HG03280 (cell line): Measurements from ENCODE around the gene RAB11FIP3.

ENCODE experiments used
- ATAC-seq: cut with Tn5 transposase; IDR thresholded peaks from one replicate; pipeline ENCODE4 v1.9.1; 2021; ENCODE audit warnings: mild to moderate bottlenecking, moderate library complexity; ENCODE audit not compliant: unreplicated experiment

The RAB11FIP3 gene

DNA sequence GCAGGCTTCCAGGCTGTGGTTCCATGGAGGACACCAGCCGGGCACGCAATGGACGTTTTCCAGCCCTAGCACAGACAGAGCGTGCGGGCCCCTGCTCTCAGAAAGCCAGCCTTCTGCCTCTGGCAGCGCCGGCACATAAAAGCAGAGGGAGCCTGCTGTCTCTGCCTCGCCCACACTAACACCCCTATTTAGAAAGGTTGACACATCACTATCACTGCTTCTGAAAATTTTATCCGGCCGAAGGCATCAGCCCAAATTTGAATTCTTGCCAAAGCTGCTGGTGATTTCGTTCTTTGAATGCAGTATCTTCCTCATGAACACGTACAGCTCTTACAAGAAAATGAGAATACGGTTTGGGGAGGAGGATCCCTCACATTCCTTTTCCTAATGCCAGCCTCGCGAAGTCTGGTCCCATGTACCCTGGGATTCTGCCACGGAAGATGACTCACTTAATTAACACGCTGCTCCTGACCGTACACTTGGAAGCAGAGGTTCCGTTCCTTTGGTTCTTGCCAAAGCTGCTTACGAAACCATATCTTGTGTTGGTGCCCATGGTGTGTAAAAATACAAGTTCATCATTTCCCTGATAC lies 1.3 kb upstream of the RAB11FIP3 start:
- ATAC-seq = no peak

DNA sequence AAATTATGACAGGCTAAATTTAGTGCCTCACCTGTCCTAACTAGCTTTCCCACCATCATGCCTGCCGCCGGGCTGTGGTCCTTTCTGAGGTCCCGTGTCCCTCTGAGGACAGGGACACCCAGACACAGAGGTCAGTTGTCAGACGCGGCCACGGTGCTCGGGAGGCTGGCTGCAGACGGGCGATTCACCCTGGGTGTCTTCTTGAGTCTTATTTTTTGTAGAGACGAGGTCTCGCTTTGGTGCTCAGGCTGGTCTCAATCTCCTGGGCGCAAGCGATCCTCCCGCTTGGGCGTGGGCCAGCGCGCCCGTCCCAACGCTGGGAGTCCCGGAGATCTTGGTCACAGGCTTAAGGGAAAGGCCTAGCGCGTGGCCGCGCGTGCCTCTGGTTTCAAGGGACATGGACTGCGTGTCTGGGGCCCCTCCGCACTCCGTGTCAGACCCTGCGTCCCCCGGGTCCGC lies 797 bp upstream of the RAB11FIP3 start:
- ATAC-seq = no peak

DNA sequence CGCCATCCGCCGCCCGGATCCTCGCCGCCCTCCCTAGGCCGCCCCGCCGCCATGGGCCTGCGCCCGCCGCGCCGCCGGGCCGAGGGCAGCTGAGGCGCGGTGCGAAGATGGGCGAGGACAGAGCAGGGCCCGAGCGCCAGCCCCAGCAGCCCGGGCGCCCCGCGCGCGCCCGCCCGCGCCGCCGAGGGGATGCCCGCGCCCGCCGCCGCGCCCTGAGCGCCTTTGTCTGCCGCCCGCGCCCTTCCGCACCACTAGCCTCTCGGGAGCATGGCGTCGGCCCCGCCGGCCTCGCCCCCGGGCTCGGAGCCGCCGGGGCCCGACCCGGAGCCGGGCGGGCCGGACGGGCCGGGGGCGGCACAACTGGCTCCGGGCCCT lies 278 bp downstream of the RAB11FIP3 start:
- peak; percentile 45 for ATAC-seq

DNA sequence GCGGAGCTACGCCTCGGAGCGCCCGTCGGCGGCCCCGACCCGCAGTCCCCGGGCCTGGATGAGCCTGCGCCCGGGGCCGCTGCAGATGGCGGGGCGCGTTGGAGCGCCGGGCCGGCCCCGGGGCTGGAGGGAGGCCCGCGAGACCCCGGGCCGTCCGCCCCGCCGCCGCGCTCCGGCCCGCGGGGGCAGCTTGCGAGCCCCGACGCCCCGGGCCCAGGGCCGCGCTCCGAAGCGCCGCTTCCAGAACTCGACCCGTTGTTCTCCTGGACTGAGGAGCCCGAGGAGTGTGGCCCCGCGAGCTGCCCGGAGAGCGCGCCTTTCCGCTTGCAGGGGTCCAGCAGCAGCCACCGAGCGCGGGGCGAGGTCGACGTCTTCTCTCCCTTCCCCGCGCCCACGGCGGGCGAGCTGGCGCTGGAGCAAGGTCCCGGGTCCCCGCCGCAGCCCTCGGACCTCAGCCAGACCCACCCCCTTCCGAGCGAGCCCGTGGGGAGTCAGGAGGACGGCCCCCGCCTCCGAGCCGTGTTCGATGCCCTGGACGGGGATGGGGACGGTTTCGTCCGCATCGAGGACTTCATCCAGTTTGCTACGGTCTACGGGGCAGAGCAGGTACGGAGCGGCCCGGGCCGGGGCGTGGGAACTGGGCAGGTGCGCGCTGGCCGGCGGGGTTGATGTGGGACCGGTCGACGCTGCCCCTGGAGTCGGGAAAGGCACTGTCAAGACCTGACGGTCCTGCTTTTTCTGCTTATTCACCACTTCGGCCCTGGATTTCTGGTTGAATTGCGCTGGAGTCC lies 861 bp downstream of the RAB11FIP3 start:
- peak; percentile 7 for ATAC-seq

DNA sequence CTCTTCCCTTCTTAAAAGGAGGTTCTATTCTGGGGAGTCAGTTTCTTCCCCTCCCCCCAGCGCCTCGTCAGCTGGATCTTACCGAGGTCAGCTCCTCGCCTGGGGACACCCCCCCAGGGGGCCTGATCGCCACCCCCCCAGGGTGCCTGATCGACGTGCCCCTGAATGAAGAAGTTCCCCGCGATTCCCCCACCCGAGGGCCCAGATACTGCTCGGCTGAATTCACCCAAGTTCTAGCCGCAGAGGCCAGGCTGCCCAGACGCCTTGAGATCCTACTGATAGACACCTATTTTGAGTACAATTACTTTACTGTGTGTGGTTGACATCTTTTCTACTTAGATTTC lies 1.4 kb downstream of the RAB11FIP3 start:
- no peak for ATAC-seq

DNA sequence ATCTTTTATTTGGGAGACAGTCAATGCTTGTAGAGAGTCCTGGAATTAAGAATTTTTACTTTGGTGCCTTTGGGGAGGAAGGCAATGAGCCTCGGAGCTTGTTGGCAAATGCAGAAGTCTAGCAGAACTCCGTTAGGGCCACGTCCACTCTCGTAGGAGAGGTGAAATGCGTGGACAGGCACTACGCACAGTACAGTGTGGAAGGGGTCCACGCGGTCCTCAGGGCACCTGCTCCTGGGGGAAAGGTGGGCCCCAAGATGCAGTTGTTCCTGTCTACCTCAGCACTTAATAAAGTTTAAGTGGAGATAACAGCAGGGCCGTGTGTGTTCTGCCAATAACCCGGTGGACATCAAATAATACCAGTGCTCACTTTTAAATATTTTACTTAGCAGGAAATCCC lies 1.8 kb downstream of the RAB11FIP3 start:
- ATAC-seq = no peak

DNA sequence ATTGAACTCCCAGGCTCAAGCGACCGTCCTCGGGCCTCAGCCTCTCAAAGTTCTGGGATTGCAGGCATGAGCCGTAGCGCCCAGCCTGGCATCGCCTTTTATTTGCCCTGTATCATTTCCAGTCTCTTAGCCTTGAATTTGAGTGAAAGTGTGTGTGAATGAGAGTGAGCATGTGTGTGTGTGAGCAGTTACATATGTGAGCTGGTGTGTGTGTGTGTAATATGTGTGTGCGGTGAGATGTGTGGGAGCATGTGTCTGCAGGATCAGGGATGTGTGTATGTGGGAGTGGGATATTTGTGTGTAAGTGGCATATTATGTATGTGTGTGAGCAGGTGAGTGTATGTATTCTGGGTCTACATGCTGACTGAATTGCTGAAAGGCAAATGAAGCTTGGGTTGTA lies 5.5 kb downstream of the RAB11FIP3 start:
- no peak for ATAC-seq

DNA sequence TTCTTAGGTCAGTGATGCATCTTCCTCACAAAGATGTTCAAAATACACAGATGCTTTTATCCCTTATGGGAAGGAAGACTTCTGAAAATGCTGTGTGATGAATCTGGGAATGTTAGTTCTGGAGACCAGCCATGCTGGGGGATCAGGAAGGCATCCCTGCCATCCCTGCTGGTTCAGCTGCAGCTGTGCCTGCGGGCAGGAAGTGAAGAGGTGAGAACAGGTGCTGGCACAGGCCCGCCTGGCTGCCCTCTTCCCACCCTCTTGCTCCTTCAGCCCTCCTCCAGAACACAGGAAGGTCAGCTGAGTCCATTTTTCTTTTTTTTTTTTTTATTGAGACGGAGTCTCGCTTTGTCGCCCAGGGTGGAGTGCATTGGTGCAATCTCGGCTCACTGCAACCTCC lies 15.2 kb downstream of the RAB11FIP3 start:
- no peak for ATAC-seq

DNA sequence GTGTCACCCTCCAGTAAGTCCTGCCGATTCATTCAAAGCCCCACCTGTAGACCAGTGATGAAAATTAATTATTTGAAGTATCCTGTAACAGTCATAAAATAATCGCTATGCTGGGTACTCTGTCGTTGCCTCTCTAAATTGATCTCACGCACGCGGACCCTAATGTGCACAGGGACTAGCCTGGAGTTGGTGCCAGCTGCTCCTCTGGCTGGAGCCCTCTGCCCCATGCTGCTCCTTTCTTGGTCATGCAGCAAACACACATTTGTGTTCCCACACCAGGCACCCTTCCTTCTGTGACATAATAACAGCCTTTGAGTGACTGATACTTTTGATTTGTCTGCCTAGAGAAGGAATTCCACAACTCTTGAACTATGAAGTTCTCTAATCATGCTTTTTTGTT lies 16.0 kb downstream of the RAB11FIP3 start:
- ATAC-seq = no peak

DNA sequence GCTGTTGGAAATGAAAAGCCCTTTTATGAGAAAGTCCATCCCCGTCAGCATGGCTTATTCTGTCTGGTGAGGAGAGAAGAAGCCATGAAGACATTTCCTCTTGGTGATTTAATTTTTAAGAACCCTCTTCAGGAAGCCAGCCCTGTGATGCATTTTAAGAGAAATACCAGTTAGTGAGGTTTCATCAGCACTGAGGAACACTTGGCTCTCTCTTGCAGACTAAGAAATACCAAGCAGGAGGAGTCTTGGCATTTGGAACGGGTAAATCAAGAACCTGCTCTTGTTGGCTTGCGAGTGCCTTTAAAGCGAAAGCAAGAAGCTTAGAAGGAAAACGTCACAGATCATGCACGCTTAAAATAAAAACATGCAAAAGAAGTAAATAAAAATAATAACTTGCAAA lies 17.5 kb downstream of the RAB11FIP3 start:
- ATAC-seq = no peak

DNA sequence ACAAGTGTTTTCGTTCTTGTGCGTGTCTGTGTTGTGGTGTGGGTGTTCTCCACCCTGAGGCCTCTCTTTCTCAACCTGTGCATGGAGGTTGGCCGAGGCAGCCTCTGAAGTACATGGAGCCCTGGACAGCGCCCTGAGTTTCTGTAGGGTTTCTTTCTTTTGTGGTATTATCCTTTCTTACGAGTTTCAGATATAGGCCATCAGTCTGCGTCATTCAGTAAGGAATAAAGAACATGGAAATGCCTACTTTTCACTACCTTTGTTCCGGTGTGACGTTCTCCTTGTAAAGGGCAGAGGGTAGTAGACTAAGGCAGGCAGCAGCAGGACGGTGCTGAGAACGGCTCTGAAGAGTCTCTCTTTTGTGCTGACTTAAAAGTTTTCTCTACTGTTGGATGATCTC lies 18.6 kb downstream of the RAB11FIP3 start:
- no peak for ATAC-seq

DNA sequence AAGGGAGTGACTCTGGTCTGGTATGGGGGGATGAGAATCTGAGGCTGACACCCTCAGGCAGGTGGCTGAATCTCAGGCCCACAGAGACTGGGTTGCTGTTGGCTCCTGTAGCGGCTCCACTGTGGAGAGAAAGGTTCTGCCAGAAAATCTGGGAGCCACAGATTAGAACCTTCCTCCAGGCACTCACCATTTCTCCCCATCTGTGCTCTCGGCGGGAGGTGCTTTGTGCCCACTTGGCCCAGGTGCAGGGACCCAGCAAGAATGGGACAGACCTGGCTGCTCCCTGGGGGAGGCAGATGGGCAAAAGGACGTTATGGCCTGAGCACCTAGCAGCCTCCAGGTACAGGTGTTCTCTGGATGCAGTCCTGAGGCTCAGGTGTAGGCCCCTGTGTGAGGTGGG lies 20.1 kb downstream of the RAB11FIP3 start:
- ATAC-seq = no peak

DNA sequence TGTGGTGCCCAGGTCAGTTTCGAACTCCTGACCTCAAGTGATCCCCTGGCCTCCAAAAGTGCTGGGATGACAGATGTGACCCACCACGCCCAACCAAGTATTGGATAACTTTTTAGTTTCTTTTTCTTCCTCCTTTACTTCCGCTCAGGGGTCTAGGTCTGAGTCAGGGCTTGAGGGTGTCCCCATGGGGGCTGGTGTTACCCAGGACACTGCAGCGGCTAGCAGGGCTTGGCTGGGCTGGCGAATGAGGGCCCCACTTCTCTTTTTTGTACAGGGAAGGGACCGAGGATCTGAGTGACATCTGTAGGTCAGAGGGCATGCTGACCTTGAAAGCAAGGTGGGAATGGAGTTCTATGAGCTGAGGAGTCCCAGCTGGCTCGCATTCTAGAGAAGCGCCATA lies 24.9 kb downstream of the RAB11FIP3 start:
- ATAC-seq = no peak

DNA sequence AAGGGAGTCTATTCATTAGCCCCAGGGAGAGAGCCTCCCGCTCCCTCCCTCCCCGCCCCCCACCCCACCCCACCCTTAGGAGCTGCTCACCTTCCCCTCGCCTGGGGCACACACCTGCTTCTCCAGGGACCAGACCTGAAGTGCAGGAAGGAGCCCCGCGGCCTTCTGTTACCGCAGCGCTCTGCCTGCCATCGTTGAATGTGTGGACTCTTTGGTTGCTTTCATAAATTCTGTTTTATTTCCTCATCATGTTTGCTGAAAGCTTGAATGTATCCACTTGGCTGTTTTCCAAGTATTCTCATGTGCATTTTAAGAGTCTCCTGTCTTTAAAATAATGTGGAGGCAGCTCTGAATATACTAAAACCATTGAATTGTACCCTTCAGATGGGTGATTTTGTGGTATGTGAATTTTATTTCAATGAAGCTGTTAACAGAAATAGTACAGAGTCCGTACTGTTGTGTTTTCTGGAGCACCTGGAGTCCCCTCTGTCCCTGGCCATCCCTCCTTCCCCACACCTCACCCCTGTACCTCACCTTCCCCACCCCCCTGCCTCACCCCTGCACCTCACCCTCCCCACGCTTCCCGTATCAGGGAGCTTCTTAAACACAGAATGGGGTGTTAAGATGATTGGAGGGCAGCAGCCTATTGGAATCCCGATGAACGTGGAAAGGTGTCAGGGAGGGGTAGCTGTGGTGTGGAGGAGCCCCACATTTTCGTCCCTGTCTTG lies 25.5 kb downstream of the RAB11FIP3 start:
- no peak for ATAC-seq

DNA sequence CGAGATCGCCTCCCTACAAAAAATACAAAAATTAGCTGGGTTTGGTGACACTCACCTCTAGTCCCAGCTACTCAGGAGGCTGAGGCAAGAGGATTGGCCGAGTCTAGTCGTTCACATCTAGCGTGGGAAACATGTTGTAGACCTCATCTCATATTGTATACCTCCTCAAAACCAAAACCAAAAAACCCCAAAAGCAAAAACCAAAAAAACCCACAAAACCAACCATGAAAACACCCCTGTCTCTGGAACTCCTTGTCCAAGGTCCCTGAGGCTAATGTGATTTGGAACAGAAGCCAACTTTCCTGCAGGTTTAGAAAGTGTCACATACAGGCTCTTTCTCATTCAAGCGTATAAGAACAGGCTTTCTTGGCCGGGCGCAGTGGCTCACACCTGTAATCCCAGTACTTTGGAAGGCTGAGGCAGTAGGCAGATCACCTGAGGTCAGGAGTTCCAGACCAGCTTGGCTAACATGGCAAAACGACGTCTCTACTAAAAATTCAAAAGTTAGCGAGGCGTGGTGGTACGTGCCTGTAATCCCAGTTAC lies 29.0 kb downstream of the RAB11FIP3 start:
- ATAC-seq = no peak

DNA sequence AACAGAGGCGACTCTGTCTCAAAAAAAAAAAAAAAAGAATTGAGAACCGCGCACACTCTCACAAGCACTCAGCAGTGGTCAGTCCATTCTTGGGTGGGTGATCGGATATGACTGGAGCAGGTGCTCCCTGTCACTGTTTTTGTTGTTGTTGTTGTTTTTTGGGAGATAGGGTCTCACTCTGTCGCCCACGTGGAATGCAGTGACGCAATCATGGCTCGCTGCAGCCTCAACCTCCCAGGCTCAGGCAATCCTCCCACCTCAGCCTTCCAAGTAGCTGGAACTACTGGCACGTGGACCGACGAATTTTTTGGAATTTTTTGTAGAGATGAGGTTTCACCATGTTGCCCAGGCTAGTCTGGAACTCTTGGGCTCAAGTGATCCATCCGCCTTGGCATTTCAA lies 30.0 kb downstream of the RAB11FIP3 start:
- no peak for ATAC-seq

DNA sequence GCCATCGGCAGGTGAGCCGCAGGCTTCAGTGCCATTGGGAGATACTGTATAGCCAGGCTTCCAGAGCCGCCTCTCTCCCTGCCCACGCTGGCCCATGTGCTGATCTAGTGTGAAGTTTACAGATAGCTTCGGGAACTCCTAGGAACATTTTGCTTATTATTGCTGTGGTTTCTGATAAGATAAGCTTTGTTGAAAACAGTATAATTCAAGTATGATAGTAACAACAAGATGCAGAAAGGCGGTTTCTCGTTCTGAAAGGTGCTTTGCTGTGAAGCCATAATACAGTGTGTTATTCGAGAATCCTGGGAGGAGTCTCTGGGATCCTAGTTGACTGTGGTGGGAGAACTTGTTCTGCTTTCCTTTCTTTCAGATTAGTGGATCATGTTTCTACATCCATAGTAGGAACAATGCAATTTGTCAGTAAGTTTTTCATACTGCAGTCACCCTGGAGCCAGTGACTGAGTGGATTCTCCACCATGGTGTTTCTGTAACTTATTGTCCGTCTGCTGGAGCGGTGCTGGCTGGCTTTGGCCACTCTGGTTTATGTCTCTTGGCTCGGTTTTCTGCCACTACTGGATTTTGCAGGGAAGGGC lies 31.5 kb downstream of the RAB11FIP3 start:
- no peak for ATAC-seq

DNA sequence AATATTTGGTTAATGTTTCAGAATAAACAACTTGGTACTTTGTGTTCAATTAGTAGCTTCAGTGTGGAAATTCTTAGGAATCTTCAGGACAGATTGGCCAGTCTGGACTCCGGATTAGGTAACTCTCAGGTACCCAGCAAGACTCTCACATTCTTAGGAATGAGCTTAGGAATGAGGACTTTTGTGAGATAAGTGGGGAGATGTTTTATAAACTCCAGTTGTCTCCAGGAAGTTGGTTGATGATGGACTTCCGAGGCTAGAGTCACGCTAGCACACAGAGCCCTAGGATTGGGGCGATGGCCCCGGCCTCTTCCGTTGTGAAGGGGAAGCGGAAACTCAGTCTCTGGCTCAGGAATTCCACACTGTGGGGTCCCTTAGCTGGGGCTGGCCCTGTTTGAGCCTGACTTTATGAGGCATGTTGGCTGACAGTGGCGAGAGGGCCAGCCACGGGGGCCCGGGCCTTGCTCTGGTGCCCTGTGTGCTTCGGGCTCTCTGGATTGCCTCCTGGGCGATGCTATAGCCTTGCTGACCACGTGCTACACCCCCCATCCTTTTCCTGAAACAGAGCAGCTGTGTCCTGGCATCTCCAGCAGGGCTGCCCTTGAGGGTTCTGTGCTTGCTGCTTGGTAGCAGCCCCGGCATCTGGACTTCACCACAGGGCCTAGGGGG lies 32.4 kb downstream of the RAB11FIP3 start:
- ATAC-seq = no peak

DNA sequence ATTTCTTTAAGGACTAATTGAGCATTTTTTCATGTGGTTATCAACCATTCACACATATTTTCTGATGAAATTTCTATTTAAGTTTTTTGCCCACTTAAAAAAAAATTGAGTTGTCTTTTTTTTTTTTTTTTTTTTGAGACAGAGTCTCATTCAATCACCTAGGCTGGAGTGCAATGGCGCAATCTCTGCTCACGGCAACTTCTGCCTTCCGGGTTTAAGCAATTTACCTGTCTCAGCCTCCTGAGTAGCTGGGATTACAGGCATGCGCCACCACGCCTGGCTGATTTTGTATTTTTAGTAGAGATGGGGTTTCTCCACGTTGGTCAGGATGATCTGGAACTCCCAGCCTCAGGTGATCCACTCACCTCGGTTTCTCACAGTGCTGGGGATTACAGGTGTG lies 34.3 kb downstream of the RAB11FIP3 start:
- no peak for ATAC-seq

DNA sequence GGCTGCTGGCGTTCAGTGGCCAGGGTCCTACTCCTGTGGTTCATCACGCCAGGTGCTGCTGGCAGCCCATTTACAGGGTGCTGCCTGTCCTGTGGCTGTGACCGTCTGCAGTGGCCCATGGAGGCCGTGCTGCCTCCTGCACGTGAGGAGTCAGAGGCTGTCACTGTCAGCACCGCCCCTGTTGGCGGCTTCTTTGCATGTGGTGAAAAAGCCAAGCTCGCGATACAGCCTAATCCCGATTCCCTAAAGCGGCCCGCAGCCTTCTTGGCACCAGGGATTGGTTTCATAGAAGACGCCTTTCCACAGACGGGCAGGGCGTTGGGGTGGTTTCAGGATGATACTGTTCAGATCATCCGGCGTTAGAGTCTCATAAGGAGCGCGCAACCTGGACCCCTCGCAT lies 35.3 kb downstream of the RAB11FIP3 start:
- no peak for ATAC-seq

DNA sequence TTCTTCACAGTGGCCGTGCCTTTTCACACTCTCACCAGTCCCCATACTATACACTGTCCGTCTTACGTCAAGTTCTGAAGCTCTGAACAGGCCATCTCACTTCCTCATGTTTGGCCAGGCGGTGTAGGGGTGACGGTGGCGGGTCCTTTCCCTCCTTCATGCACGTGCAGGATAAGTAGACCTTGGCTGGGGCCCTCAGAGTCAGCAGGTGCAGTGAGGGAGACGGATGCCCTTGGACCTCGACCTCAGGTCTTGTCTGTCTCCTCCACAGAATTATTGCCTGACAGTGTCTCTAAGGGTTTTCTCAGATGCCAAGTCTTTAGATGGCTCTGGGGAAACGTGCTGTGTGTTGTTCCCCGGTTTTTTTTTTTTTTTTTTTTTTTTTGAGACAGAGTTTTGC lies 37.6 kb downstream of the RAB11FIP3 start:
- no peak for ATAC-seq
